Esophagus squamous epithelium (tissue), 4 donors: Measurements from ENCODE around the gene WTAP.

Source experiments
- CTCF ChIP-seq, 6 experiments: fragments of 450-650 bp in 4 of 6; fragments of 200-600 bp in 2 of 6; sonication (generic) in 2 of 6; IDR thresholded peaks; one replicate each; pipeline ENCODE4 v1.5.1; 2016 to 2019; ENCODE audit warnings: antibody characterized with exemption in 6 of 6, mild to moderate bottlenecking in 4 of 6, moderate library complexity in 4 of 6
- POLR2A ChIP-seq, 4 donors: fragments of 450-650 bp; IDR thresholded peaks; one replicate each; pipeline ENCODE4 v1.6.1; 2017; ENCODE audit warnings: antibody characterized with exemption in 4 of 4, mild to moderate bottlenecking in 4 of 4, moderate library complexity in 3 of 4

GRCh38 chr6:159686703-159687102 lies 40.6 kb upstream of the WTAP start:
- TF ChIP-seq CTCF (IDR thresholded peaks at IDR 0.05), result no peak
- TF ChIP-seq POLR2A (IDR thresholded peaks at IDR 0.05), result no peak
